ENCODE measurements around the gene TRAF6. TPM values are rescaled to one million over a fixed set of nuclear protein-coding genes. Genes with fewer than 3 reads are reported as not detected.

The TRAF6 gene
- total and polyA plus RNA-seq, 9 donors, result 4.9 to 18.2 (median 13.9) TPM

DNA sequence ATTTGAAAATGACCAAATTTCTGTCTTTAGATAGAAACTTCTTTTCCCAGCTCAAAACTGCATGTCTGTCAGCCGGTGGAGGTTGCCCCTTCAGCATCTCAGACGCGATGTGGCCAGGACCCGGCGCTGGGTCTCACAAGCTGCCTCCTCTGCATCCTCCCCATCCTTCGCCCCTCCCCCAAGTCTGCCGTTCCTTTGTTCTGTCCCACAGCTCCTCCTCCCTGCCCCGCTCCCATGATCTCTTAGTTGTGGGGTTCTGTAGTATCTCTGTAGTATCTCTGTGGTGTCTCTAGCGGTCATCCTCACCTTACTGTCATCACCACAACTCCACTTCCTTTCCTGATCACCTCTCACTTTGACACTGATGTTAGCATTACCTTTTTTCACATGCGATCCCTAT, 49.9 kb downstream of the TRAF6 start:
- DNase-seq, result no peak
- intact Hi-C loops (cut with DNase I), result loop anchor here in 1 of 4 donors (10.0 kb wide), 1 partner anchor 155 kb away; no protein-coding TSS in a partner anchor
- Histone ChIP-seq H3K27me3 (no peaks in the 10 kb centered on the region), H3K27ac (no peak overlapping the region), H3K4me1 (ENCODE audit: insufficient read depth) (peaks cover 11% of the 10 kb centered on the region), H3K9me3 (no peaks in the 10 kb centered on the region), H3K36me3 (no peaks in the 10 kb centered on the region), H3K4me3 (no peak overlapping the region)
- 88 to 91% (median 89%) methylated on average over 10 of the region's 10 CpGs for WGBS, 3 donors
- TF ChIP-seq POLR2A (IDR thresholded peaks at IDR 0.05) (no peak), EP300 (IDR thresholded peaks at IDR 0.05) (no peak)
- TF ChIP-seq, protein P1, sequence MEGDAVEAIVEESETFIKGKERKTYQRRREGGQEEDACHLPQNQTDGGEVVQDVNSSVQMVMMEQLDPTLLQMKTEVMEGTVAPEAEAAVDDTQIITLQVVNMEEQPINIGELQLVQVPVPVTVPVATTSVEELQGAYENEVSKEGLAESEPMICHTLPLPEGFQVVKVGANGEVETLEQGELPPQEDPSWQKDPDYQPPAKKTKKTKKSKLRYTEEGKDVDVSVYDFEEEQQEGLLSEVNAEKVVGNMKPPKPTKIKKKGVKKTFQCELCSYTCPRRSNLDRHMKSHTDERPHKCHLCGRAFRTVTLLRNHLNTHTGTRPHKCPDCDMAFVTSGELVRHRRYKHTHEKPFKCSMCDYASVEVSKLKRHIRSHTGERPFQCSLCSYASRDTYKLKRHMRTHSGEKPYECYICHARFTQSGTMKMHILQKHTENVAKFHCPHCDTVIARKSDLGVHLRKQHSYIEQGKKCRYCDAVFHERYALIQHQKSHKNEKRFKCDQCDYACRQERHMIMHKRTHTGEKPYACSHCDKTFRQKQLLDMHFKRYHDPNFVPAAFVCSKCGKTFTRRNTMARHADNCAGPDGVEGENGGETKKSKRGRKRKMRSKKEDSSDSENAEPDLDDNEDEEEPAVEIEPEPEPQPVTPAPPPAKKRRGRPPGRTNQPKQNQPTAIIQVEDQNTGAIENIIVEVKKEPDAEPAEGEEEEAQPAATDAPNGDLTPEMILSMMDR (IDR thresholded peaks at IDR 0.05), result no peak

DNA sequence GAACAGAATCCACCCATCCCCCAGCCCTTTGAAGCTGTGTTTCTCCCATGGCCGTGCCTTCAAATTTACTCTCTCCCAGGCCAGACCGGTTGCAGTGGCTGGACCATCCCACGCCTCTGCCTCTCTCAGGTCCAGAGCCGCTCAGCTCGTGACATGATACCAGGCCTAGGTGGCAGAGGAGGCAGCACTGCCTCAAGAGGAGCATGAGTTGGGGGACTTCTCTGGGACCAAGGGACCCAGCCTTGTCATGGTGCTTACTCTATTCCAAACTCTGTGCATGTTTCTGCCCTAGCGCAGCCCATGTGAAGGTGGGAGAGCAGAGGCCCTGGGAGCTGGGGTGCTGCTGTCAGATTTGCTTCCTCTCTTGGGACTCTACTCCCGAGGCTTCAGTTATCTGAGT, 51.0 kb downstream of the TRAF6 start:
- WGBS, 3 donors, result 86 to 93% (median 88%) methylated on average over 6 to 7 of the region's 7 CpGs
- no peaks in the 10 kb centered on the region for H3K9me3 ChIP-seq
- no peak overlapping the region for H3K4me3 ChIP-seq
- intact Hi-C loops (cut with DNase I), result loop anchor here in 1 of 4 donors (10.0 kb wide), 1 partner anchor 84 kb away; no protein-coding TSS in a partner anchor
- H3K27ac ChIP-seq, result no peak overlapping the region
- no peak for DNase-seq
- H3K27me3 ChIP-seq, result no peaks in the 10 kb centered on the region
- H3K36me3 ChIP-seq, result no peaks in the 10 kb centered on the region
- TF ChIP-seq POLR2A (IDR thresholded peaks at IDR 0.05) (no peak), EP300 (IDR thresholded peaks at IDR 0.05) (no peak)
- TF ChIP-seq, protein P1 (IDR thresholded peaks at IDR 0.05), result no peak
- peaks cover 11% of the 10 kb centered on the region for H3K4me1 ChIP-seq (ENCODE audit: insufficient read depth)

DNA sequence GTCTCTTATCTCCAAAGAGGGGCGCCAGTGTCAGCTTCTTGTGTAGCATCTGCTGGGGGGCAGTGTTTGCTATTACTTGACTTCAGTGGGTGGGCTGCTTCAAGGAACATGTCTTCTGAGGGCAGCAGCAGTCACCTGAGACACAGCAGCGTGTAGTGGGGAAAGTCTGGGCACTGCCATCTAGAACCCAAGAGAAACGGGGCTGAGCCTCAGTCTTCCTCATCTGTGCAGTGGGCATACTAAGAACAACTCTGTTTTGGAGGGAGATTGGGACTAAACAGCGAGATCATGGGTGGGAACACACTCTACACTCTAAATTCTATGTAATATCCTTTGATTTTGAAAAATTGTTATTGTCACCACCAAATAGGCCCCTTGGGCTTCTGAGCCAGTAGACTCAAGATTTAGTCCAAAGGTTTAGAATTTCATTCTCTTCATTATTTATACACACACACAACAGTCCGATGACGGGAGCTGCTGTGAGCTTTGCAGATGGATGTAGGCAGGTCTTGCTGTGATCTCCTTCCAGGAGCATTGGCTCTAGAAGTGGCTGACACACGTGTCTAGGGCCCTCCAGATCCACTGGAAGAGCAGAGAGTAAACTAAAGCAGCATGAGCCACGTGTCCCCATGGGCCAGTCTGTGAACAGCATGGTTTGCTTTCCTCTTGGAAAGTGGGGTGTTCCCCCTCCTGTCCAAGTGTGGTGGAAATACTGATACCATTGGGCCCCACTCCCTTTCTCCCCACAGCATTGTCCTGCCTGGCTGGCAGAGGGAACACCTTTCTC, 51.8 kb downstream of the TRAF6 start:
- WGBS, 3 donors, result 84 to 90% (median 89%) methylated on average over 8 of the region's 8 CpGs
- TF ChIP-seq, protein P1 (IDR thresholded peaks at IDR 0.05), result no peak
- TF ChIP-seq EP300 (IDR thresholded peaks at IDR 0.05) (no peak), POLR2A (IDR thresholded peaks at IDR 0.05) (no peak)
- DNase-seq, result no peak
- Histone ChIP-seq H3K4me3 (no peak overlapping the region), H3K9me3 (no peaks in the 10 kb centered on the region), H3K36me3 (no peaks in the 10 kb centered on the region), H3K4me1 (ENCODE audit: insufficient read depth) (peaks cover 11% of the 10 kb centered on the region), H3K27me3 (no peaks in the 10 kb centered on the region), H3K27ac (no peak overlapping the region)
- intact Hi-C loops (cut with DNase I), result loop anchor here in 1 of 4 donors (10.0 kb wide), 1 partner anchor 84 kb away; no protein-coding TSS in a partner anchor

DNA sequence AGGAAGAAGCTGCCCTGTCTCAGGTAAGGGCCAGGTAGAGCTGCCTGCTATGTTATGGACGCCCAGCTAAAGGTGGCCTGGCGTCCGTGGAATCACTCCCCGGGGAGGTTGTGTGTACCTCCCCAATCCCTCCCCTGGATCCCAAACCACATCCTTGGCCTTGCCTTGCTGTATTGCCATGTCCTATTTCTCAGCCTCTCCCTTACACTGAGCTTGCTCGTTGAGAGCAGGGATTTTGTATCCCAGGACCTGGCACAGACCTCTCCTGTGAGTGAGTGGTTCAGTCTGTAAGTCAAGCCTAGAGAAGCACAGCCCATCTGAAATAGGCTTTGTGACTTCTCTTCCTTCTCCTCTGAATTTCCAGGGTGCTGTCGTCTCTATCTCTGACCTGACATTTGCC, 53.9 kb downstream of the TRAF6 start:
- intact Hi-C loops (cut with DNase I), result loop anchor here in 1 of 4 donors (10.0 kb wide), 1 partner anchor 81 kb away; no protein-coding TSS in a partner anchor
- Histone ChIP-seq H3K9me3 (no peaks in the 10 kb centered on the region), H3K4me1 (ENCODE audit: insufficient read depth) (peaks cover 19% of the 10 kb centered on the region), H3K36me3 (no peaks in the 10 kb centered on the region), H3K27me3 (no peaks in the 10 kb centered on the region), H3K27ac (peak overlapping the region; percentile 63 to 73), H3K4me3 (no peak overlapping the region)
- TF ChIP-seq EP300 (IDR thresholded peaks at IDR 0.05), result no peak
- TF ChIP-seq POLR2A (IDR thresholded peaks at IDR 0.05), result no peak
- TF ChIP-seq, protein P1 (IDR thresholded peaks at IDR 0.05), result no peak
- no peak for DNase-seq
- 32 to 39% (median 35%) methylated on average over 6 of the region's 6 CpGs for WGBS, 3 donors
